Measurements from ENCODE around the gene GIPR. TPM values are rescaled to one million over a fixed set of nuclear protein-coding genes. Genes with fewer than 3 reads are reported as not detected.
A peak's percentile ranks its signal among the peaks of the same experiment; 100 is the strongest.

GIPR gene
- total and polyA plus RNA-seq, 9 donors: 0.02 to 1.6 (median 0.32) TPM; not detected in 3

- H3K27ac ChIP-seq: no peak overlapping the region
- intact Hi-C loops (cut with DNase I): no loop called here
- no peaks in the 10 kb centered on the region for H3K9me3 ChIP-seq
- 65 to 84% (median 69%) methylated on average over 2 of the region's 2 CpGs for WGBS, 3 donors
- DNase-seq: no peak
- no peak overlapping the region for H3K4me3 ChIP-seq
- no peaks in the 10 kb centered on the region for H3K36me3 ChIP-seq
- H3K27me3 ChIP-seq: no peaks in the 10 kb centered on the region
- no peaks in the 10 kb centered on the region for H3K4me1 ChIP-seq (ENCODE audit: insufficient read depth)
- TF ChIP-seq, protein P1, sequence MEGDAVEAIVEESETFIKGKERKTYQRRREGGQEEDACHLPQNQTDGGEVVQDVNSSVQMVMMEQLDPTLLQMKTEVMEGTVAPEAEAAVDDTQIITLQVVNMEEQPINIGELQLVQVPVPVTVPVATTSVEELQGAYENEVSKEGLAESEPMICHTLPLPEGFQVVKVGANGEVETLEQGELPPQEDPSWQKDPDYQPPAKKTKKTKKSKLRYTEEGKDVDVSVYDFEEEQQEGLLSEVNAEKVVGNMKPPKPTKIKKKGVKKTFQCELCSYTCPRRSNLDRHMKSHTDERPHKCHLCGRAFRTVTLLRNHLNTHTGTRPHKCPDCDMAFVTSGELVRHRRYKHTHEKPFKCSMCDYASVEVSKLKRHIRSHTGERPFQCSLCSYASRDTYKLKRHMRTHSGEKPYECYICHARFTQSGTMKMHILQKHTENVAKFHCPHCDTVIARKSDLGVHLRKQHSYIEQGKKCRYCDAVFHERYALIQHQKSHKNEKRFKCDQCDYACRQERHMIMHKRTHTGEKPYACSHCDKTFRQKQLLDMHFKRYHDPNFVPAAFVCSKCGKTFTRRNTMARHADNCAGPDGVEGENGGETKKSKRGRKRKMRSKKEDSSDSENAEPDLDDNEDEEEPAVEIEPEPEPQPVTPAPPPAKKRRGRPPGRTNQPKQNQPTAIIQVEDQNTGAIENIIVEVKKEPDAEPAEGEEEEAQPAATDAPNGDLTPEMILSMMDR (IDR thresholded peaks at IDR 0.05): no peak
- TF ChIP-seq POLR2A (IDR thresholded peaks at IDR 0.05): no peak
- no peak for TF ChIP-seq EP300 (IDR thresholded peaks at IDR 0.05)
Measured at GRCh38 chr19:45636902-45637301, 31.1 kb upstream of the GIPR start.

- H3K36me3 ChIP-seq: no peaks in the 10 kb centered on the region
- H3K4me3 ChIP-seq: no peak overlapping the region
- no peaks in the 10 kb centered on the region for H3K27me3 ChIP-seq
- no peak overlapping the region for H3K27ac ChIP-seq
- TF ChIP-seq, protein P1 (IDR thresholded peaks at IDR 0.05): no peak
- no peak for TF ChIP-seq EP300 (IDR thresholded peaks at IDR 0.05)
- no peak for TF ChIP-seq POLR2A (IDR thresholded peaks at IDR 0.05)
- no peak for DNase-seq
- H3K9me3 ChIP-seq: no peaks in the 10 kb centered on the region
- intact Hi-C loops (cut with DNase I): no loop called here
- peaks cover 2% of the 10 kb centered on the region for H3K4me1 ChIP-seq (ENCODE audit: insufficient read depth)
- WGBS, 3 donors: 64 to 65% (median 65%) methylated on average over 19 of the region's 19 CpGs
Measured at GRCh38 chr19:45637890-45638667, 29.9 kb upstream of the GIPR start.

DNA sequence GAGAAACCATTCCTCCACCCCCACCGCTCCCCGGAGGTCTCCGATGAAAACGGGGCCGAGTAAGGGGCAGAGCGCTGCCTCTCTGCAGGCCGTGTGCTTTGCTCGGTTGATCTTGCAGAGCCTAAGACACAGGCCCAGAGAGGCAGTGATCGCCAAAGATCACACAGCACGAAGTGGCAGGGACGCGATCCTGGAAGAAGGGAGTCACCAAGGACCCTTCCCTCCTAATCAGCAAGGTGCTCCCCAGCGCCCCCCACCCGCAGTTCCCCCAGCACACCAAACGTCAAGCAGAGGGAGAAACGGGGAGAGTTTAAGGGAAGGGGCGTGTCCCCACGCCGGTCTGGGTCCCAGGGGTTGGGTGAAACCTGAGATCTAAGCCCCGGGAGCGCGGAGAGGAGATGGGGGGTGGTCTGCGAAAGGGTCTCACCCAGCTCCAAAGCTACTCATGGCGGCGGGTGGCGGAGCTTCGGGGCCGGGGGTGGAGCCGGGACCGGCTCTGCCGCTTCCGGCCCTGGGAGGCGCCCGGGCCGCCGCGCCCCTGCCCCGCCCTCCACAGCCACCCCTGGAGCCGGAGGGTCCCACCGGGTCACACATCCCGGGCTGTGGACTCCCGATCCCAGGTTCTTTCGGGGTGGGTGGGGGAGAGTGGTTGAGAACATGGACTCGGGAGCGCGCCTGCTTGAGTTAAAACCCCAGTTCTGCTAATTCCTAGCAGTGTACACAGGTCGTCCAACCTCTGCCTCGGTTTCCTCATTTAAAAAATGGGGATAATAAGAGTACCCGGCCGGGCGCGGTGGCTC lies 28.9 kb upstream of the GIPR start, which contains the start of gene EML2:
Gene EML2, minus strand, starts transcription at position 468 of the 800 bp plus-strand sequence. Its CDS starts 21 bp downstream, at position 447.
- intact Hi-C loops (cut with DNase I): no loop called here
- DNase-seq: peak in 3 of 5 donors; percentile 21 to 60 (median 50)

GRCh38 chr19:45640849-45641273 lies 27.2 kb upstream of the GIPR start:
- intact Hi-C loops (cut with DNase I): loop anchor here in 2 of 4 donors (5.0 to 10.0 kb wide), 2 partner anchors 119 to 206 kb away; no protein-coding TSS in a partner anchor
- H3K27me3 ChIP-seq: no peaks in the 10 kb centered on the region
- H3K9me3 ChIP-seq: no peaks in the 10 kb centered on the region
- peak in 3 of 5 donors; percentile 32 to 55 (median 45) for DNase-seq
- H3K27ac ChIP-seq: no peak overlapping the region
- H3K4me3 ChIP-seq: no peak overlapping the region
- no peaks in the 10 kb centered on the region for H3K36me3 ChIP-seq
- 61 to 66% (median 65%) methylated on average over 17 of the region's 17 CpGs for WGBS, 3 donors
- TF ChIP-seq, protein P1 (IDR thresholded peaks at IDR 0.05): no peak
- H3K4me1 ChIP-seq (ENCODE audit: insufficient read depth): peaks cover 2% of the 10 kb centered on the region

More for the DNA sequence above, 28.9 kb upstream of the GIPR start, which contains the start of gene EML2:
- Histone ChIP-seq H3K9me3 (no peaks in the 10 kb centered on the region), H3K4me1 (ENCODE audit: insufficient read depth) (peaks cover 2% of the 10 kb centered on the region), H3K4me3 (peak within 1 kb of the TSS; percentile 33), H3K36me3 (no peaks in the 10 kb centered on the region), H3K27ac (no peak within 1 kb of the TSS), H3K27me3 (no peaks in the 10 kb centered on the region)
- TF ChIP-seq POLR2A (IDR thresholded peaks at IDR 0.05): no peak
- TF ChIP-seq, protein P1 (IDR thresholded peaks at IDR 0.05): no peak
- 3% methylated on average over 52 of the region's 52 CpGs for WGBS, 3 donors

Measured in ovary (tissue), 9 donors.